NCI-H2029 treated with DMSO at 0.1 percent for 48 hours (cell line): ENCODE results near the gene PIP5K1C.

Source experiments
- DNase-seq: peaks from one replicate; lab custom pipeline; 2025; lab: John Stamatoyannopoulos, UW

PIP5K1C gene

GRCh38 chr19:3694361-3695123 is 5.7 kb downstream of the PIP5K1C start:
- no peak for DNase-seq

- no peak for DNase-seq
These were observed 7.0 kb downstream of the PIP5K1C start for GRCh38 chr19:3693025-3693925.

GRCh38 chr19:3692141-3693024 is 7.9 kb downstream of the PIP5K1C start:
- no peak for DNase-seq

GRCh38 chr19:3691726-3692125 is 8.5 kb downstream of the PIP5K1C start:
- DNase-seq, result no peak

GRCh38 chr19:3691372-3691716 is 8.9 kb downstream of the PIP5K1C start:
- DNase-seq, result no peak

DNA sequence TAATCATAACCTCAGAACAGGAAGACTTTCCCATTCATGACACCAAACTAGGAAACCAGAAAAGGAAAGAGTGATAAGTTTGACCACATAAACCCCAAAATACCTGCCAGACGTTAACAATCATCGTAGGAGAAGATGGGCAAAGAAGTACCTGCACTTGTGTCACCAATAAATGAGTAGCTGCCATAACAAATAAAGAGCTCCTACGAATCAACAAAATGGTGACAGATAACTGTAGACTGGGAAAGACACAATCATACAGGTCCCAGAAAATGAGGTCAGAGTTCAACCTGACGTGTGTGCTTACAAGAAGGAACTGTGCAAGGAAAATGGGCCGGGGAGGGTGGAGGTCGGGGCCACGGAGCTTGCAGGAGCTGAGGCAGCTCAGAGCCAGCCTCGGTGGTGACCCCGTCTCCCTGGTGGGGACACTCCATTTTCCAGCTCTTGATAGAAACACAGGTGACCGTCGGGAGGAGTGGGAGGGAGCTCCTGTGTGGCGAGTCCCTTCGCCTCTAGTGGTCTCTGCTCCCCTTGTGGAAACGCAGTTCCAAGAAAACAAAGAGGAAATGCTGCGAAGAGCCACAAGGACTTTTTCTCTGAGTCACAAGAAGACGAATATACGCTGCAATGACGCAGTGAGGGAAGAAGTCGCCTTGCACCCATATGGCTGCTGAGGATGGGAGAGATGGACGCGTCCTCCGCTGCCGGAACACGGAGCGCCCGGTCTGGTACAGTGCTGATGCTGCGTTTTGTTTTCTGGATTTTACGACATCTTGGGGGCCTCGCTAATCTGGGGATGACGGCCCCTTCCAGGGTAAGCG is 9.5 kb downstream of the PIP5K1C start:
- DNase-seq, result no peak

DNA sequence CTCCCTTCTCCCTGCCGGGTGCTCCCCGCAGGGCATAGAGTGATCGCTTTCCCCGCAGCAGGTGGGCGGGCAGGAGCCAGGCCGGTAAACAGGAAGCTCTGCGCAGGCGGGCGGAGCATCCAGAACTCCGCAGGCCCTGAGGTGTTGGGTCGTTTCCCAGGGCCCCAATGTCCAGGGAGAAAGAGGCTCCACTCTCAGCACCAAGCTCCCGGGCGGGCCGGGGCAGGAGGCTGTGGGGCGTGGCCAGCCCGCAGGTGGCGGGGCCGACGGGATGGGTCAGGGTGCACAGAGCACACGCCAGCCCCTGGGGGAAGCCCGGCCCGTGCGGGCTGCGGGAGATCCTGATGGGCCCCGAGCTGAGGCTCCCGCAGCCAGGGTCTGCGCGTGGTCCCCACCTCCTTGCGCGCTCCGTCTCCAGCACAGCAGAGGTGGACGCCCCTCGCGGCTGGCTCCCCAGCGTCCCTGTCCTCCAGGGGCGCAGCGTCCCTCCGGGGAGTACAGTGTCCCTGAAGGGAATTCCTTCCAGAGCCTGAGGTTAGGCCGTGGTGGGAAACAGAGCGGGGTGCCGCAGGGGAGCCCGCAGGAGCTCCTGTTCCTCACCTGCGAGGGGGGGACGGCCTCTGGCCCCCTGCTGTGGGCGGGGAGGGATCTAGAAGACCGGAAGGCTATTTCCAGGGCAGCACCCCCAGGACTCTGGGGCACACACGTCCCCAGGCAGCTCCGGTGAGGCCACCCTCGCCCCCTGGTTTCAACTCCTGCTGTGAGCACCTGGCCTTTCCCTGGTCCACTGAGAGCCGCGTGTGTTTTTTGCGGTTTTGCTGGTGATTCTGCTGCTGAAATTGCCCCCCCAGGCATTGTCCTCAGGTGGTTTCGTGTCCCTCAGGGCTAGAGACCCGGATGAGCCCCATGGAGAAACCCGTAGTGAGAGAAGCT is 12.2 kb downstream of the PIP5K1C start:
- no peak for DNase-seq

- no peak for DNase-seq
These were observed 12.9 kb downstream of the PIP5K1C start for GRCh38 chr19:3687393-3687773.

GRCh38 chr19:3684817-3685410 is 15.4 kb downstream of the PIP5K1C start:
- DNase-seq, result no peak

DNA sequence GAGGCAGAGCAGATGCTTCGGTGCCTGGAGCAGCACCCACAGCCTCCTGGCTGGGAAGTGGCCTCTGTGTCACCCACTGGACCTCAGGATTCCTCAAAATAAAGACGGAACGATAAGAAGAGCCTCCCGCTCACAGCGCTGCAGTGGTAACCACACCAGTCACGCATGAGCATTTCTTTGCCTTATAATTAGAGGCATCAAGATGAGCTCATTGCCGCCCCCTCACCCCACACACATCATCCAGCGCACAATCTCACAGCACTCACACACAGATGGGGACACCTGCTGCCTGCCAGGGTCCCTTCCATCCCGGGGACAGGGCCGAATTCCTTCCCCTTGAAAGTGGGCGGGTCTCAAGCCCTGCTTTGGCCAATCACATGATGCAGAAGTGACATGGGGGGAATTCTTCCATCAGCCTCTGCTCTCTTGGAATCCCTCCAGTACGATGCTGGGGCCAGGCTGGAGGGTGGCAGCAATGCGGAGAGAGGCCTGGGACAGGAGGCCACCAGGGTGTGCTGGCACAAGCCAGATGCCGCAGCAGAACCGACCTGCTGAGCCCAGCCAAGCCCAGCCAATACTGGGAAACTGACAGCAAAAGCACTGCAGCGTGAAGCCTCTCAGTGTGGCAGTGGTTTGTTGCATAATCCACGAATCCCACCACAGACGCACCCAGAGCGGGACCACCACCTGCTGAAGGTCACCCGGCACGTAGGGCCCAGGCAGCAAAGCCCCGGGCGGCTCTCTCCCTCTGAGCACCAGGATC is 16.0 kb downstream of the PIP5K1C start:
- DNase-seq, result no peak

DNA sequence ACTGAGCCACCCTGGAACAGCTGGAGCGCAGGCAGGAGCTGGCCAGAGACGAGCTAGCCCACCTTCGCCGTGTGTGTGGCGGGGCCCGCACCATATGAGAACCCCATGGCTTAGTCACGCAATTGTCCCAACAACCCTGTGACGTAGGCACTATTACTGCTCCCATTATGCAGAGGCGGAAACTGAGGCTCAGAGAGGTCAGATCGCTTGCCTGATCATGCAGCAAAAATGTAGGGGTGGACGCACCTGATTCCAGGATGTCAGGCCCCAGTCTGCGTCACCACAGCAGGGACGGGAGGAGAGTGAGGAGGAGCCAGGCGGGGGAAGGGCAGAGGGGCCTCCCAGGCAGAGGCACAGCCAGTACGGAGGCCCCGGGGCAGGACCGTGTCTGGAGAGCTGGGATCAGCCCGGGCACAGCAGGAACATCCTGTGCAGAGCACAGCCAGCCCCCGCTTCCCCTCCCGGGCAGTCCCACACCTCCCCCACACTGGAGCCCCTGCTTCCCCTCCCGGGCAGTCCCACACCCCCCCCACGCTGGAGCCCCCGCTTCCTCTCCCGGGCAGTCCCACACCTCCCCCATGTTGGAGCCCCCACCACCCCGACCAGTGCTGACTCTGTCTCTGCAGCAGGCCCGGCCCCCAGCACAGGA is 16.7 kb downstream of the PIP5K1C start:
- DNase-seq, result no peak

- DNase-seq, result no peak
These were observed 17.4 kb downstream of the PIP5K1C start for GRCh38 chr19:3682741-3683404.

DNA sequence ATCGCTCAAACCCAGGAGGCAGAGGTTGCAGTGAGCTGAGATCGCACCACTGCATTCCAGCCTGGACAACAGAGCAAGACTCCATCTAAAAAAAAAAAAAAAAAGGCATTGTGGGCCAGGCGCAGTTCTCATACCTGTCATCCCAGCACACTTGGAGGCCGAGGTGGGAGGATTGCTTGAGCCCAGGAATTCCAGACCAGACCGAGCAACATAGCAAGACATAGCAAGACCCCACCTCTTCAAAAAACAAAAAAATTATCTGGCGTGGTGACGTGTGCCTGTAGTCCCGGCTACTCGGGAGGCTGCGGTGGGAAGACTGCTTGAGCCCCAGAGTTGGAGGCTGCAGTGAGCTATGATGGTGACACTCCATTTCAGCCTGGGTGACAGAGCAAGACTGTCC is 18.0 kb downstream of the PIP5K1C start:
- no peak for DNase-seq

DNA sequence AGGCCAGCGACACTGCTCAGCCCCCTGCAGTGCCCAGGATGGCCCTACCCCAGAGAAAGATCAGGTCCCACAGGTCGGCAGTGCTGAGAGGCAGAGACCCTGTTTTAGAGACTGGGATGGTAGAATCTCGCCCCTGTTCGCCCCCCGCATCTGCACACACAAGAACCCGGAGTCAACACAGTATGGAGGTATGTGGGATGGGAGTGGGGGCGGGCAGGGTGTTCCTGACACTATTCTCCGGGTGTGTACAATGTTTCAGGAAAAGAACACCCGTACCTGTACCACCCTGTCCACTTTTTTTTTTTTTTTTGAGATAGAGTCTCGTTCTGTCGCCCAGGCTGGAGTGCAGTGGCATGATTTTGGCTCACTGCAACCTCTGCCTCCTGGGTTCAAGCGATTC is 19.3 kb downstream of the PIP5K1C start:
- DNase-seq, result no peak

GRCh38 chr19:3679581-3679980 is 20.7 kb downstream of the PIP5K1C start:
- DNase-seq, result no peak

GRCh38 chr19:3679138-3679537 is 21.1 kb downstream of the PIP5K1C start:
- DNase-seq, result no peak

GRCh38 chr19:3678188-3678587 is 22.1 kb downstream of the PIP5K1C start:
- no peak for DNase-seq
